Esophagus squamous epithelium (tissue), 4 donors: ENCODE results near the gene MBNL1.

Experiments
- POLR2A ChIP-seq, 4 donors: fragments of 450-650 bp; IDR thresholded peaks; one replicate each; pipeline ENCODE4 v1.6.1; 2017; ENCODE audit warnings: antibody characterized with exemption in 4 of 4, mild to moderate bottlenecking in 4 of 4, moderate library complexity in 3 of 4
- TF ChIP-seq, protein P1 (sequence below), 6 experiments: fragments of 450-650 bp in 4 of 6; fragments of 200-600 bp in 2 of 6; sonication (generic) in 2 of 6; IDR thresholded peaks; one replicate each; pipeline ENCODE4 v1.5.1; 2016 to 2019; ENCODE audit warnings: antibody characterized with exemption in 6 of 6, mild to moderate bottlenecking in 4 of 6, moderate library complexity in 4 of 6

DNA sequence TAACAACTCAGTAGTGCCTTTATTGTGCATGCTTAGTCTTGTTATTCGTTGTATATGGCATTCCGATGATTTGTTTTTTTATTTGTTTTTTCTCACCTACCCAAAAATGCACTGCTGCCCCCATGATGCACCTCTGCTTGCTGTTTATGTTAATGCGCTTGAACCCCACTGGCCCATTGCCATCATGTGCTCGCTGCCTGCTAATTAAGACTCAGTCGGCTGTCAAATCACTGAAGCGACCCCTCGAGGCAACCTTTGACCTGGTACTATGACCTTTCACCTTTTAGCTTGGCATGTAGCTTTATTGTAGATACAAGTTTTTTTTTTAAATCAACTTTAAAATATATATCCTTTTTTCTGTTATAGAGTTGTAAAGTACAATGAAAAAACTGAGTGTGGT lies 177.8 kb downstream of the MBNL1 start:
- TF ChIP-seq, protein P1, sequence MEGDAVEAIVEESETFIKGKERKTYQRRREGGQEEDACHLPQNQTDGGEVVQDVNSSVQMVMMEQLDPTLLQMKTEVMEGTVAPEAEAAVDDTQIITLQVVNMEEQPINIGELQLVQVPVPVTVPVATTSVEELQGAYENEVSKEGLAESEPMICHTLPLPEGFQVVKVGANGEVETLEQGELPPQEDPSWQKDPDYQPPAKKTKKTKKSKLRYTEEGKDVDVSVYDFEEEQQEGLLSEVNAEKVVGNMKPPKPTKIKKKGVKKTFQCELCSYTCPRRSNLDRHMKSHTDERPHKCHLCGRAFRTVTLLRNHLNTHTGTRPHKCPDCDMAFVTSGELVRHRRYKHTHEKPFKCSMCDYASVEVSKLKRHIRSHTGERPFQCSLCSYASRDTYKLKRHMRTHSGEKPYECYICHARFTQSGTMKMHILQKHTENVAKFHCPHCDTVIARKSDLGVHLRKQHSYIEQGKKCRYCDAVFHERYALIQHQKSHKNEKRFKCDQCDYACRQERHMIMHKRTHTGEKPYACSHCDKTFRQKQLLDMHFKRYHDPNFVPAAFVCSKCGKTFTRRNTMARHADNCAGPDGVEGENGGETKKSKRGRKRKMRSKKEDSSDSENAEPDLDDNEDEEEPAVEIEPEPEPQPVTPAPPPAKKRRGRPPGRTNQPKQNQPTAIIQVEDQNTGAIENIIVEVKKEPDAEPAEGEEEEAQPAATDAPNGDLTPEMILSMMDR (IDR thresholded peaks at IDR 0.05) = no peak
- TF ChIP-seq POLR2A (IDR thresholded peaks at IDR 0.05) = no peak
